NT2/D1 (cell line): ENCODE measurements around the gene MLH3.
"Not testable (repeated sequence)": the region's sequence is repeated elsewhere in the genome, so short reads cannot be mapped to it uniquely, and the experiment has no call there.

ENCODE experiments used
- SUZ12 ChIP-seq: IDR thresholded peaks from 2 replicates; pipeline ENCODE4 v1.6.1; 2011; ENCODE audit not compliant: insufficient read length, insufficient read depth; ENCODE audit errors: extremely low read depth
- YY1 ChIP-seq: IDR thresholded peaks from 2 replicates; pipeline ENCODE4 v1.6.1; 2011; ENCODE audit not compliant: insufficient read length, insufficient read depth
- ZNF274 ChIP-seq: IDR thresholded peaks from 2 replicates; pipeline ENCODE4 v1.6.1; 2011; ENCODE audit warnings: mild to moderate bottlenecking, low read depth, low read length

- not testable (repeated sequence) for TF ChIP-seq SUZ12, YY1, ZNF274
Measured at GRCh38 chr14:75067765-75068164, 16.5 kb upstream of the MLH3 start.
